Pancreas (tissue), 10 donors: ENCODE results near the gene CDKAL1. TPM values are rescaled to one million over a fixed set of nuclear protein-coding genes. Genes with fewer than 3 reads are reported as not detected.
"Not testable (repeated sequence)": the region's sequence is repeated elsewhere in the genome, so short reads cannot be mapped to it uniquely, and the experiment has no call there.

Experiments
- ATAC-seq, 4 donors: fragments of 200-7000 bp; cut with Tn5 transposase; one replicate each; pipeline versions ENCODE4 v1.8.0 to v1.9.1; 2020; ENCODE audit warnings: mild to moderate bottlenecking in 4 of 4, moderate library complexity in 4 of 4
- DNase-seq, 6 donors: peaks; one replicate each; pipeline ENCODE4 v3.0.0-alpha.2; 2020
- FAIRE-seq: peaks from 2 replicates; lab custom pipeline; 2012; peaks lifted over from hg19 to GRCh38; lab: Jason Lieb, UNC
- H3K27ac ChIP-seq, 4 donors: fragments of 200-600 bp; sonication (generic); 1 replicate in 3 of 4; 2 replicates in 1 of 4; pipeline versions ENCODE4 v1.5.0 to v1.8.0; 2020
- H3K27me3 ChIP-seq, 4 donors: fragments of 200-600 bp; one replicate each; pipeline ENCODE4 v1.8.0; 2021
- H3K36me3 ChIP-seq, 3 donors: fragments of 200-600 bp; sonication (generic) in 1 of 3; one replicate each; pipeline versions ENCODE4 v1.5.0 to v1.8.0; 2020 to 2021
- H3K4me1 ChIP-seq, 3 donors: fragments of 200-600 bp; one replicate each; pipeline ENCODE4 v1.8.0; 2021
- H3K4me3 ChIP-seq, 4 donors: fragments of 200-600 bp; sonication (generic) in 2 of 4; one replicate each; pipeline versions ENCODE4 v1.5.0 to v1.8.0; 2020 to 2021
- H3K9me3 ChIP-seq, 4 donors: fragments of 200-600 bp; one replicate each; pipeline ENCODE4 v1.8.0; 2021
- CTCF ChIP-seq, 4 donors: fragments of 200-600 bp; sonication (generic) in 3 of 4; IDR thresholded peaks; one replicate each; pipeline versions ENCODE4 v1.5.0 to v1.8.0; 2021; ENCODE audit warnings: antibody characterized with exemption in 4 of 4
- WGBS, 2 donors: extraction: QIAGEN DNeasy Blood & Tissue Kit; methylation state at CpG; one replicate each; pipeline ENCODE4 v1.1.7; 2013; 5-methylcytosine and 5-hydroxymethylcytosine counted together
- intact Hi-C, 3 donors: fragments of 100-400 bp; cut with DNase I; formaldehyde crosslinking; loops; one replicate each; pipeline versions ENCODE4 v1.11.1 to v1.14.2; 2022
- polyA plus RNA-seq, 2 donors: library from polyadenylated mRNA; stranded (reverse); fragments of 200-250 nt; gene quantifications; one replicate each; pipeline ENCODE4 v1.2.3, GENCODE V29; 2013
- total RNA-seq, 6 donors: library from RNA; stranded (reverse); fragmentation: NEBNext Ultra II Directional in 4 of 6; extraction: Animal tissue kit (Norgen Biotek cat#: 25700) in 4 of 6; gene quantifications; one replicate each; pipeline versions ENCODE4 v1.2.1 to v1.2.4, GENCODE V29; 2021 to 2023
- donor health status: healthy with polysubstance abuse.
- donor health status: DM: no; HTN: no; CAD: no; lungs with moderate emphysema.
- donor health status: DM: no; HTN: no; CAD: no.
- donor health status: control.
- donor health status: control.
- donor health status: Bipolar disorder and iron deficiency.
- donor health status: DM: yes; HTN: yes; CAD: no.
- donor health status: DM: no; HTN: no; CAD: no.
- donor health status: DM: no; HTN: no; CAD: no.
- donor health status: DM: yes; HTN: yes; CAD: no.

The CDKAL1 gene
- total and polyA plus RNA-seq, 8 donors: 3.3 to 11.7 (median 8.2) TPM

GRCh38 chr6:20718705-20719653, 184.7 kb downstream of the CDKAL1 start:
- ATAC-seq (no peak), DNase-seq (no peak), FAIRE-seq (no peak)
- H3K4me3 ChIP-seq: no peak overlapping the region
- H3K9me3 ChIP-seq: no peaks in the 10 kb centered on the region
- 91 to 95% methylated on average over 3 of the region's 3 CpGs for WGBS, 2 donors
- intact Hi-C loops: no loop called here
- H3K36me3 ChIP-seq: no peaks in the 10 kb centered on the region
- H3K4me1 ChIP-seq: no peaks in the 10 kb centered on the region
- H3K27me3 ChIP-seq: no peaks in the 10 kb centered on the region
- H3K27ac ChIP-seq: no peak overlapping the region
- TF ChIP-seq CTCF (IDR thresholded peaks at IDR 0.05): no peak

DNA sequence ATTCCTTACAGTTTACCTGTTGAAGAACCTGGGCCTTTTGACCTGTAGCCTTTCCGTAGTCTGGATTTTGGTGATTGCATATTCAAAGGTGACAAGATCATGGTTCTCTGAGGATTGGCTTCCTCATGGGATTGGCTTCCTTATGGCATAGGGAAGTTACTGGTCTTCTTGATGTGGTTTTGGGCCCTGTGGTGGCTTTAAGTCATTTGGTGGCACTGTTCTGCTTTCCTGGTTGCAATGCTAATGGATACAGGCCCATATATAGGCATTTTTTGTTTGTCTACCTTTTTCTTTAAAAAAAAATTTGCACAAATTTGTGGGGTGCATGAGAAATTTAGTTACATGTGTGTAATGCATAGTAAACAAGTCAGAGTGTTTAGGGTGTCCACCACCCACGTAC, 185.7 kb downstream of the CDKAL1 start:
- 88 to 89% methylated on average over 2 of the region's 2 CpGs for WGBS, 2 donors
- DNase-seq (no peak), ATAC-seq (no peak), FAIRE-seq (no peak)
- H3K27ac ChIP-seq: no peak overlapping the region
- no peaks in the 10 kb centered on the region for H3K9me3 ChIP-seq
- TF ChIP-seq CTCF (IDR thresholded peaks at IDR 0.05): no peak
- H3K36me3 ChIP-seq: no peaks in the 10 kb centered on the region
- no peaks in the 10 kb centered on the region for H3K27me3 ChIP-seq
- H3K4me1 ChIP-seq: no peaks in the 10 kb centered on the region
- intact Hi-C loops: no loop called here
- no peak overlapping the region for H3K4me3 ChIP-seq

- H3K4me1 ChIP-seq, intact Hi-C loops, H3K27ac ChIP-seq, H3K4me3 ChIP-seq, H3K36me3 ChIP-seq, H3K9me3 ChIP-seq, ATAC-seq, FAIRE-seq, DNase-seq, H3K27me3 ChIP-seq: not testable (repeated sequence)
- 63 to 64% methylated on average over 3 of the region's 3 CpGs for WGBS, 2 donors
Observed at GRCh38 chr6:20721121-20721520, 186.9 kb downstream of the CDKAL1 start.

DNA sequence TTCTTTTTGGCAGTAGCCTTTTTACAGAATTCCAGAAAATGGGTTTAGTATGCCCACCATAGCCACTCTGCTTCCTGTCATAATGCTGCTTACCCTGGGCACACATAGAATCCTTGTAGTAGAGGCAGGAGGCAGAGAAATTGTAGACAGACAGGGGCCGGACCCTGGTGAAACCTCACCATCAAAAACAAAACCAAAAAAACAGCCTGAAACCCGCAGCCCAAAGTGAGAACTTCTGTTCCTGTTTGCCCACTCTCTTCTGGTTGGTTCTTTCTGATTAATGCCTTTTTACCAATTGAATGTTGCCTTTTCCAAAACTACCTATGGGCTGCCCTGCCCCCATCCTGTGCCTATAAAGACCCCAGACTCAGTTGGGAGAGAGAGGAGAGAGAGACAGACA, 188.2 kb downstream of the CDKAL1 start:
- no peak for TF ChIP-seq CTCF (IDR thresholded peaks at IDR 0.05)
- intact Hi-C loops: no loop called here
- Histone ChIP-seq H3K4me3 (no peak overlapping the region), H3K4me1 (no peaks in the 10 kb centered on the region), H3K27me3 (no peaks in the 10 kb centered on the region), H3K9me3 (no peaks in the 10 kb centered on the region), H3K27ac (no peak overlapping the region), H3K36me3 (no peaks in the 10 kb centered on the region)
- no peak for DNase-seq
- no peak for ATAC-seq
- WGBS, 2 donors: 96 to 98% methylated on average over 2 of the region's 2 CpGs
- FAIRE-seq: no peak

GRCh38 chr6:20723236-20723635, 189.0 kb downstream of the CDKAL1 start:
- FAIRE-seq: no peak
- intact Hi-C loops: no loop called here
- no peak for TF ChIP-seq CTCF (IDR thresholded peaks at IDR 0.05)
- Histone ChIP-seq H3K27me3 (no peaks in the 10 kb centered on the region), H3K27ac (no peak overlapping the region), H3K4me3 (no peak overlapping the region), H3K4me1 (no peaks in the 10 kb centered on the region), H3K36me3 (no peaks in the 10 kb centered on the region), H3K9me3 (no peaks in the 10 kb centered on the region)
- no peak for ATAC-seq
- DNase-seq: peak in 2 of 6 donors; percentile 18 to 41
- WGBS, 2 donors: 97 to 98% methylated on average over 12 of the region's 12 CpGs
